Right lobe of liver (tissue), 4 donors: ENCODE results near the gene TBCCD1.
A peak's percentile ranks its signal among the peaks of the same experiment; 100 is the strongest.

Source experiments
- POLR2A ChIP-seq: fragments of 450-650 bp; IDR thresholded peaks from one replicate; pipeline ENCODE4 v1.6.1; 2017; ENCODE audit warnings: antibody characterized with exemption, mild to moderate bottlenecking
- TF ChIP-seq, protein P1 (sequence below), 4 donors: fragments of 200-600 bp in 3 of 4; fragments of 450-650 bp in 1 of 4; IDR thresholded peaks; one replicate each; pipeline versions ENCODE4 v1.5.1 to v1.8.0; 2016 to 2022; ENCODE audit warnings: antibody characterized with exemption in 4 of 4, mild to moderate bottlenecking in 2 of 4
- donor health status: DM: no; HTN: no; CAD: no.
- donor health status: DM: no; HTN: no; CAD: no.
- donor health status: DM: no; HTN: yes; CAD: no.

DNA sequence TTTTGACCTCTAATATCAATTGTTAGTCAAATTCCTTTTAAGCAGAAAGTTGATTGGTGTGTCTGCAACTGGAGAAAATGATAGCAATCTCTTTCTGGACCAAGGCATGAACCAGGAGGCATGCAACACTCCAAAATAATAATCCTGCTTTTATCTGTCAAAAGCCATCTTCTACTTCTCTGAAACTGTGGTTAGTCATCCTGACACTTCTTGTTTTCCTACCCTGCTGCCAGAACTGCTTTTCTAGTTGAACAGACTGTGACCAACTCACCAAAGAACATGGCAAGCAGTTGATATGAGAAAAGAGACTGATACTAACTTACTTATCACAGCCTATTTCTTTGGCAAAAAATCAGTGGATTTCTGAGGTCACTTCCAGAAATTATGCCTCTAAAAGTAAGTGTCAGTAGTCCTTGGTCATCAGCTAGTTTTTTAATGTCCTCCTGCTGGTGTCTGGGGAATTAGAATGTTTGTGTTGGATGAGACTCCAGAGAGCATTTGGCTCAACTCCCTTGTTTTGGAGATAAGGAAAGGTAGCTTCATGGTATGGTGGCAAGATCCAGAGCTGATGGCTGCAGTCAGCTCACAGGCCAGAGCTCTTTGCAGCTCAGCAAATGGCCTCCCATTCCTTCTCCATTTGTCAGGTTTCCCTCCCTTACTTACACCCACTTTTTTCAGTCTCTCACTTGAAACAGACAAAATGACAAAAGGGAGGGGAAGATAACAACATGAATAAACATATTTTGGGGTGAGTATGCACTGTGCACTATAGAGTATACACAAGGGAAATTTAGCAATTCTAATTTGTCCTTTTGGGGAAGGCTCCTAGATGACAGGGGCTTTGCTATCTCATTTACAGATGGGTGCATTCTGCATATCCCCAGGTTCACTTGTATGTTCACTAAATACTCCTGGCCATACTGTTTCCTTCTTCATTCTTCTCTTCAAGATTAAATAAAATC lies 30.0 kb downstream of the TBCCD1 start:
- TF ChIP-seq, protein P1, sequence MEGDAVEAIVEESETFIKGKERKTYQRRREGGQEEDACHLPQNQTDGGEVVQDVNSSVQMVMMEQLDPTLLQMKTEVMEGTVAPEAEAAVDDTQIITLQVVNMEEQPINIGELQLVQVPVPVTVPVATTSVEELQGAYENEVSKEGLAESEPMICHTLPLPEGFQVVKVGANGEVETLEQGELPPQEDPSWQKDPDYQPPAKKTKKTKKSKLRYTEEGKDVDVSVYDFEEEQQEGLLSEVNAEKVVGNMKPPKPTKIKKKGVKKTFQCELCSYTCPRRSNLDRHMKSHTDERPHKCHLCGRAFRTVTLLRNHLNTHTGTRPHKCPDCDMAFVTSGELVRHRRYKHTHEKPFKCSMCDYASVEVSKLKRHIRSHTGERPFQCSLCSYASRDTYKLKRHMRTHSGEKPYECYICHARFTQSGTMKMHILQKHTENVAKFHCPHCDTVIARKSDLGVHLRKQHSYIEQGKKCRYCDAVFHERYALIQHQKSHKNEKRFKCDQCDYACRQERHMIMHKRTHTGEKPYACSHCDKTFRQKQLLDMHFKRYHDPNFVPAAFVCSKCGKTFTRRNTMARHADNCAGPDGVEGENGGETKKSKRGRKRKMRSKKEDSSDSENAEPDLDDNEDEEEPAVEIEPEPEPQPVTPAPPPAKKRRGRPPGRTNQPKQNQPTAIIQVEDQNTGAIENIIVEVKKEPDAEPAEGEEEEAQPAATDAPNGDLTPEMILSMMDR (IDR thresholded peaks at IDR 0.05): peak in 1 of 4 donors; percentile 4
- TF ChIP-seq POLR2A: no peak
